GM23338 (cell line): ENCODE data around the gene ANTXR1.
"Not testable (repeated sequence)": the region's sequence is repeated elsewhere in the genome, so short reads cannot be mapped to it uniquely, and the experiment has no call there.

Experiments used
- CREB1 ChIP-seq: fragments of 250-450 bp; sonication (Bioruptor Pico); IDR thresholded peaks from 2 replicates; pipeline ENCODE4 v1.5.0; 2020; ENCODE audit warnings: low read depth, mild to moderate bottlenecking, moderate library complexity
- CTCF ChIP-seq, 2 experiments: fragments of 200-600 bp in 1 of 2; sonication (generic) in 1 of 2; conservative IDR thresholded peaks; 2 replicates each; pipeline versions ENCODE4 v1.5.1 to v1.6.1; 2016 to 2017; ENCODE audit warnings: antibody characterized with exemption in 2 of 2, low read depth in 2 of 2, mild to moderate bottlenecking in 2 of 2, moderate library complexity in 1 of 2
- ETS1 ChIP-seq: IDR thresholded peaks from 2 replicates; pipeline ENCODE4 v1.6.1; 2016; ENCODE audit warnings: antibody characterized with exemption
- EZH2 ChIP-seq: fragments of 200-600 bp; sonication (generic); IDR thresholded peaks from one replicate; pipeline ENCODE4 v1.8.0; 2017; ENCODE audit warnings: antibody characterized with exemption, mild to moderate bottlenecking, low read depth; ENCODE audit not compliant: unreplicated experiment
- EZH2phosphoT487 ChIP-seq: fragments of 200-600 bp; sonication (generic); IDR thresholded peaks from one replicate; pipeline ENCODE4 v1.8.1; 2018; ENCODE audit warnings: antibody characterized with exemption; ENCODE audit not compliant: unreplicated experiment
- JUNB ChIP-seq: IDR thresholded peaks from one replicate; pipeline ENCODE4 v1.6.1; 2016; ENCODE audit warnings: antibody characterized with exemption; ENCODE audit not compliant: unreplicated experiment
- NANOG ChIP-seq: IDR thresholded peaks from 2 replicates; pipeline ENCODE4 v1.6.1; 2016; ENCODE audit warnings: antibody characterized with exemption, borderline replicate concordance
- POLR2AphosphoS5 ChIP-seq: IDR thresholded peaks from 2 replicates; pipeline ENCODE4 v1.6.1; 2016; ENCODE audit warnings: antibody characterized with exemption, low read depth
- REST ChIP-seq: IDR thresholded peaks from one replicate; pipeline ENCODE4 v1.6.1; 2018; ENCODE audit warnings: antibody characterized with exemption; ENCODE audit not compliant: unreplicated experiment
- STAT1 ChIP-seq: IDR thresholded peaks from one replicate; pipeline ENCODE4 v1.6.1; 2016; ENCODE audit warnings: antibody characterized with exemption; ENCODE audit not compliant: unreplicated experiment
- ZNF114 ChIP-seq: fragments of 250-450 bp; sonication (Bioruptor Pico); IDR thresholded peaks from 2 replicates; pipeline ENCODE4 v1.5.0; 2020; ENCODE audit warnings: mild to moderate bottlenecking, moderate library complexity
- ZNF331 ChIP-seq: fragments of 250-450 bp; sonication (Bioruptor Pico); IDR thresholded peaks from 2 replicates; pipeline ENCODE4 v1.5.0; 2020; ENCODE audit warnings: low read depth, mild to moderate bottlenecking, moderate library complexity

GRCh38 chr2:69230946-69231345, 218.0 kb downstream of the ANTXR1 start:
- TF ChIP-seq REST; CTCF (conservative IDR thresholded peaks at IDR 0.05; ENCODE audit: low read depth in 2 of 2); EZH2; CREB1 (CRISPR knock-in tag); POLR2AphosphoS5; EZH2phosphoT487; JUNB; STAT1; ETS1; ZNF331; ZNF114 (CRISPR knock-in tag); NANOG: not testable (repeated sequence)
